ENCODE data around the gene DGCR6.

The DGCR6 gene

GRCh38 chr22:18947905-18948304, 41.8 kb downstream of the DGCR6 start:
- ChIA-PET CTCF (no interaction called here), POLR2A (interaction anchor here (0.6 to 0.8 kb wide), 2 partner anchors 486 to 1345 kb away, joined by 3 to 6 read pairs; no protein-coding TSS in a partner anchor)
- no peaks in the 10 kb centered on the region for H3K4me1 ChIP-seq (ENCODE audit: control insufficient read depth, insufficient read depth, low read length)
- no peak for TF ChIP-seq ZNF155 (tag by site-specific recombination; IDR thresholded peaks at IDR 0.05)
- no peak for TF ChIP-seq ZNF394 (tag by site-specific recombination; IDR thresholded peaks at IDR 0.05; ENCODE audit: borderline replicate concordance)
- H3K27ac ChIP-seq (ENCODE audit: extremely low read depth, low read depth, low read length) = no peak overlapping the region
- no peak overlapping the region for H3K4me3 ChIP-seq (ENCODE audit: low read depth, low read length)
- H3K9me3 ChIP-seq (ENCODE audit: control insufficient read depth, insufficient read depth, low read depth, low read length) = no peaks in the 10 kb centered on the region
- H3K36me3 ChIP-seq (ENCODE audit: control insufficient read depth in 2 of 2, insufficient read depth in 1 of 2, low read length in 2 of 2) = no peaks in the 10 kb centered on the region

DNA sequence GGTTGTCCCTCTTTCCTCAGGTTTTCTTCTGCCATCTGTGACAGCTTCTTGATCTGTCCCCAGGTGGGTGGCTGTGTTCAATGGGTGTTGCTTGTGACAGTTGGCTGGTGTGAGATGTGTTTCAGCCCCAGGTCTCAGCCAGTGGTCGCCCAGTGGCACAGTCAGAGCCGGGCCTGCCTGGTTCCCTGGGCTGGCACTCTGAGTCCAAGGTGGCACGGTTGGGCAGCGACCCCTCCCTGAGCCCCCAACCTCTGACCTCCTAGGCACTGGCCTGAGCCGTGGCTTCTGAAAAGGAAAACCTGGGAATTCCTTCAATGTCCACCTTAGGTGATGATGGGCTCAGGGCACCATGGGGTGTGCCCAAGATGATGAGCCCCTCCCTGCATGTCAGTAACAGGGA, 44.0 kb downstream of the DGCR6 start:
- ChIA-PET POLR2A (no interaction called here), CTCF (no interaction called here)
- Histone ChIP-seq H3K27ac (ENCODE audit: extremely low read depth, low read depth, low read length) (no peak overlapping the region), H3K4me3 (ENCODE audit: low read depth, low read length) (no peak overlapping the region), H3K36me3 (ENCODE audit: control insufficient read depth in 2 of 2, insufficient read depth in 1 of 2, low read length in 2 of 2) (no peaks in the 10 kb centered on the region), H3K4me1 (ENCODE audit: control insufficient read depth, insufficient read depth, low read length) (no peaks in the 10 kb centered on the region), H3K9me3 (ENCODE audit: control insufficient read depth, insufficient read depth, low read depth, low read length) (no peaks in the 10 kb centered on the region)
- TF ChIP-seq ZNF146 (tag by site-specific recombination; IDR thresholded peaks at IDR 0.05) (no peak), OSR2 (tag by site-specific recombination; IDR thresholded peaks at IDR 0.05) (no peak), ZNF76 (tag by site-specific recombination; IDR thresholded peaks at IDR 0.05; ENCODE audit: borderline replicate concordance, low read depth) (no peak), ZNF768 (tag by site-specific recombination; IDR thresholded peaks at IDR 0.05) (no peak), ZNF354C (tag by site-specific recombination; IDR thresholded peaks at IDR 0.05; ENCODE audit: borderline replicate concordance, low read depth) (no peak), ZNF791 (tag by site-specific recombination; IDR thresholded peaks at IDR 0.05) (no peak), ZNF843 (tag by site-specific recombination; IDR thresholded peaks at IDR 0.05) (no peak), SP2 (tag by site-specific recombination; IDR thresholded peaks at IDR 0.05) (no peak), ZNF114 (tag by site-specific recombination; IDR thresholded peaks at IDR 0.05) (no peak), ZNF658 (tag by site-specific recombination; IDR thresholded peaks at IDR 0.05) (no peak), ZNF501 (tag by site-specific recombination; IDR thresholded peaks at IDR 0.05) (no peak), ZNF10 (tag by site-specific recombination; IDR thresholded peaks at IDR 0.05) (no peak)
- TF ChIP-seq, protein P1, sequence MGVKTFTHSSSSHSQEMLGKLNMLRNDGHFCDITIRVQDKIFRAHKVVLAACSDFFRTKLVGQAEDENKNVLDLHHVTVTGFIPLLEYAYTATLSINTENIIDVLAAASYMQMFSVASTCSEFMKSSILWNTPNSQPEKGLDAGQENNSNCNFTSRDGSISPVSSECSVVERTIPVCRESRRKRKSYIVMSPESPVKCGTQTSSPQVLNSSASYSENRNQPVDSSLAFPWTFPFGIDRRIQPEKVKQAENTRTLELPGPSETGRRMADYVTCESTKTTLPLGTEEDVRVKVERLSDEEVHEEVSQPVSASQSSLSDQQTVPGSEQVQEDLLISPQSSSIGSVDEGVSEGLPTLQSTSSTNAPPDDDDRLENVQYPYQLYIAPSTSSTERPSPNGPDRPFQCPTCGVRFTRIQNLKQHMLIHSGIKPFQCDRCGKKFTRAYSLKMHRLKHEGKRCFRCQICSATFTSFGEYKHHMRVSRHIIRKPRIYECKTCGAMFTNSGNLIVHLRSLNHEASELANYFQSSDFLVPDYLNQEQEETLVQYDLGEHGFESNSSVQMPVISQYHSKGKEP (tag by site-specific recombination; IDR thresholded peaks at IDR 0.05) = no peak
- TF ChIP-seq, protein P2, sequence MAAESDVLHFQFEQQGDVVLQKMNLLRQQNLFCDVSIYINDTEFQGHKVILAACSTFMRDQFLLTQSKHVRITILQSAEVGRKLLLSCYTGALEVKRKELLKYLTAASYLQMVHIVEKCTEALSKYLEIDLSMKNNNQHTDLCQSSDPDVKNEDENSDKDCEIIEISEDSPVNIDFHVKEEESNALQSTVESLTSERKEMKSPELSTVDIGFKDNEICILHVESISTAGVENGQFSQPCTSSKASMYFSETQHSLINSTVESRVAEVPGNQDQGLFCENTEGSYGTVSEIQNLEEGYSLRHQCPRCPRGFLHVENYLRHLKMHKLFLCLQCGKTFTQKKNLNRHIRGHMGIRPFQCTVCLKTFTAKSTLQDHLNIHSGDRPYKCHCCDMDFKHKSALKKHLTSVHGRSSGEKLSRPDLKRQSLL (tag by site-specific recombination; IDR thresholded peaks at IDR 0.05) = no peak

GRCh38 chr22:18952022-18952421, 45.9 kb downstream of the DGCR6 start:
- ChIA-PET POLR2A (no interaction called here), CTCF (no interaction called here)
- Histone ChIP-seq H3K4me3 (ENCODE audit: low read depth, low read length) (no peak overlapping the region), H3K9me3 (ENCODE audit: control insufficient read depth, insufficient read depth, low read depth, low read length) (no peaks in the 10 kb centered on the region), H3K36me3 (ENCODE audit: control insufficient read depth in 2 of 2, insufficient read depth in 1 of 2, low read length in 2 of 2) (no peaks in the 10 kb centered on the region), H3K4me1 (ENCODE audit: control insufficient read depth, insufficient read depth, low read length) (no peaks in the 10 kb centered on the region), H3K27ac (ENCODE audit: extremely low read depth, low read depth, low read length) (no peak overlapping the region)
- TF ChIP-seq ZFP37 (tag by site-specific recombination; IDR thresholded peaks at IDR 0.05) (no peak), ZXDB (tag by site-specific recombination; IDR thresholded peaks at IDR 0.05) (no peak), ZNF513 (tag by site-specific recombination; IDR thresholded peaks at IDR 0.05) (no peak), ZBTB49 (tag by site-specific recombination; IDR thresholded peaks at IDR 0.05; ENCODE audit: low read depth) (no peak), ZBTB20 (tag by site-specific recombination; IDR thresholded peaks at IDR 0.05) (no peak), PRDM1 (tag by site-specific recombination; IDR thresholded peaks at IDR 0.05) (no peak), TCF7L2 (IDR thresholded peaks at IDR 0.05; ENCODE audit: borderline replicate concordance, low read depth, low read length) (no peak), ZNF174 (tag by site-specific recombination; IDR thresholded peaks at IDR 0.05) (no peak), ZNF596 (tag by site-specific recombination; IDR thresholded peaks at IDR 0.05) (no peak), WT1 (tag by site-specific recombination; IDR thresholded peaks at IDR 0.05) (no peak)

Measured in HEK293 (cell line).